ENCODE measurements around the gene RANBP17. TPM values are rescaled to one million over a fixed set of nuclear protein-coding genes. Genes with fewer than 3 reads are reported as not detected.

RANBP17 gene
- total and polyA plus RNA-seq, 2 of the 4 experiments (the other 2 are of a cell fraction), result 8.2 to 29.0 TPM

GRCh38 chr5:171122372-171122771 lies 260.6 kb downstream of the RANBP17 start:
- no peak overlapping the region for H3K56ac ChIP-seq (ENCODE audit: extremely low read depth, insufficient read depth, low read length)
- no peak overlapping the region for H3K27ac ChIP-seq (ENCODE audit: insufficient read depth, low read length)
- H3K9me3 ChIP-seq (ENCODE audit: control insufficient read depth, insufficient read depth, low read length), result no peaks in the 10 kb centered on the region
- H3K9me1 ChIP-seq (ENCODE audit: insufficient read depth, low read length), result peaks cover 6% of the 10 kb centered on the region; the same call in 1 of the 2 replicates
- H3K18ac ChIP-seq (ENCODE audit: low read depth, low read length), result no peak overlapping the region
- no peak overlapping the region for H3K23ac ChIP-seq (ENCODE audit: low read depth, low read length)
- TF ChIP-seq MAFK (IDR thresholded peaks at IDR 0.05; ENCODE audit: low read depth, low read length) (no peak), SMC3 (IDR thresholded peaks at IDR 0.05; ENCODE audit: low read depth, low read length) (no peak), ELK1 (IDR thresholded peaks at IDR 0.05; ENCODE audit: borderline replicate concordance, low read depth, low read length) (no peak), NFE2L2 (IDR thresholded peaks at IDR 0.05; ENCODE audit: low read depth, low read length) (no peak)
- no peak overlapping the region for H2BK15ac ChIP-seq (ENCODE audit: low read depth, low read length)
- H3K4ac ChIP-seq (ENCODE audit: low read depth, low read length), result no peak overlapping the region
- ATAC-seq (ENCODE audit: low read depth), result no peak
- H4K20me1 ChIP-seq (ENCODE audit: insufficient read depth, low read length), result no peaks in the 10 kb centered on the region
- no peak overlapping the region for H2BK20ac ChIP-seq (ENCODE audit: low read depth, low read length)
- no peak overlapping the region for H3K14ac ChIP-seq (replicated peaks; ENCODE audit: low read depth, low read length)
- H2AK5ac ChIP-seq (ENCODE audit: low read depth, low read length), result no peak overlapping the region
- no peaks in the 10 kb centered on the region for H3K4me1 ChIP-seq (ENCODE audit: control insufficient read depth, insufficient read depth, low read length)
- dilution Hi-C loops (cut with HindIII; ENCODE audit: low sequenced_read_pairs, unreplicated experiment), result no loop called here
- in situ Hi-C loops (cut with MboI; ENCODE audit: low sequenced_read_pairs), result no loop called here
- intact Hi-C loops (cut with micrococcal nuclease), result no loop called here
- no peaks in the 10 kb centered on the region for H3K27me3 ChIP-seq (ENCODE audit: control insufficient read depth, insufficient read depth, low read length)
- no peak overlapping the region for H2AFZ ChIP-seq (replicated peaks; ENCODE audit: low read length, poor library complexity)
- no peak overlapping the region for H3K9ac ChIP-seq (ENCODE audit: low read depth, low read length)
- peaks cover 0 to 7% of the 10 kb centered on the region in 2 experiments; a peak in 1 of 4 replicates for H3K79me1 ChIP-seq (ENCODE audit: low read depth in 1 of 2, low read length in 2 of 2)
- H3K4me2 ChIP-seq (ENCODE audit: low read depth, low read length), result no peak overlapping the region
- no peak overlapping the region for H2BK120ac ChIP-seq (ENCODE audit: low read depth, low read length)
- WGBS, 2 experiments (ENCODE audit: extremely low coverage in 2 of 2, insufficient read length in 1 of 2), result no CpG with 5 or more reads among the region's 2 CpGs
- H3K4me3 ChIP-seq (ENCODE audit: insufficient read depth, low read depth, low read length), result no peak overlapping the region
- no TSS peak for BruUV-seq (replicated peaks)
- H3K36me3 ChIP-seq (ENCODE audit: control insufficient read depth, insufficient read depth, low read length), result no peaks in the 10 kb centered on the region
- CTCF ChIA-PET, result no interaction called here
- H4K91ac ChIP-seq (ENCODE audit: insufficient read depth, low read depth, low read length), result no peak overlapping the region
- H4K8ac ChIP-seq (ENCODE audit: low read depth in 2 of 2, low read length in 2 of 2), result no peak overlapping the region
- POLR2A ChIA-PET (ENCODE audit: unreplicated experiment), result no interaction called here
- H2BK5ac ChIP-seq (ENCODE audit: low read depth, low read length, poor library complexity, severe bottlenecking), result no peak overlapping the region
- H2AK9ac ChIP-seq (replicated peaks; ENCODE audit: low read depth, low read length, poor library complexity), result no peak overlapping the region
- no peak overlapping the region for H4K5ac ChIP-seq (ENCODE audit: low read depth, low read length)
- no peak for DNase-seq

Data from IMR-90 (cell line).